Right ventricle myocardium superior (tissue), 1 donor: Measurements from ENCODE around the gene CARD8. TPM values are rescaled to one million over a fixed set of nuclear protein-coding genes. Genes with fewer than 3 reads are reported as not detected.
"Not testable (repeated sequence)": the region's sequence is repeated elsewhere in the genome, so short reads cannot be mapped to it uniquely, and the experiment has no call there.

Experiments used
- ATAC-seq: fragments of 200-7000 bp; cut with Tn5 transposase; one replicate; pipeline ENCODE4 v1.9.1; 2020; ENCODE audit warnings: mild to moderate bottlenecking; ENCODE audit not compliant: poor library complexity
- DNase-seq: peaks from one replicate; pipeline ENCODE4 v3.0.0-alpha.2; 2020
- intact Hi-C: fragments of 100-400 bp; cut with DNase I; formaldehyde crosslinking; loops from one replicate; pipeline ENCODE4 v1.11.2; 2022
- long read RNA-seq: library from polyadenylated mRNA; unstranded; transcript quantifications from one replicate; pipeline ENCODE4 v2.0.0, GENCODE V29; 2021
- total RNA-seq: library from RNA; stranded (reverse); fragmentation: NEBNext Ultra II Directional; extraction: Animal tissue kit (Norgen Biotek cat#: 25700); gene quantifications from one replicate; pipeline ENCODE4 v1.2.1, GENCODE V29; 2021
- donor health status: DM: no; HTN: yes; CAD: no; lungs with severe emphysema.

CARD8 gene, protein sequence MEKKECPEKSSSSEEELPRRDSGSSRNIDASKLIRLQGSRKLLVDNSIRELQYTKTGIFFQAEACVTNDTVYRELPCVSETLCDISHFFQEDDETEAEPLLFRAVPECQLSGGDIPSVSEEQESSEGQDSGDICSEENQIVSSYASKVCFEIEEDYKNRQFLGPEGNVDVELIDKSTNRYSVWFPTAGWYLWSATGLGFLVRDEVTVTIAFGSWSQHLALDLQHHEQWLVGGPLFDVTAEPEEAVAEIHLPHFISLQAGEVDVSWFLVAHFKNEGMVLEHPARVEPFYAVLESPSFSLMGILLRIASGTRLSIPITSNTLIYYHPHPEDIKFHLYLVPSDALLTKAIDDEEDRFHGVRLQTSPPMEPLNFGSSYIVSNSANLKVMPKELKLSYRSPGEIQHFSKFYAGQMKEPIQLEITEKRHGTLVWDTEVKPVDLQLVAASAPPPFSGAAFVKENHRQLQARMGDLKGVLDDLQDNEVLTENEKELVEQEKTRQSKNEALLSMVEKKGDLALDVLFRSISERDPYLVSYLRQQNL
- total RNA-seq = 27.1 TPM
- long read RNA-seq, partial matches to known transcripts = 7 of 22 reads
- long read RNA-seq, other reads (novel, unspliced or antisense) = 15 of 22 reads

DNA sequence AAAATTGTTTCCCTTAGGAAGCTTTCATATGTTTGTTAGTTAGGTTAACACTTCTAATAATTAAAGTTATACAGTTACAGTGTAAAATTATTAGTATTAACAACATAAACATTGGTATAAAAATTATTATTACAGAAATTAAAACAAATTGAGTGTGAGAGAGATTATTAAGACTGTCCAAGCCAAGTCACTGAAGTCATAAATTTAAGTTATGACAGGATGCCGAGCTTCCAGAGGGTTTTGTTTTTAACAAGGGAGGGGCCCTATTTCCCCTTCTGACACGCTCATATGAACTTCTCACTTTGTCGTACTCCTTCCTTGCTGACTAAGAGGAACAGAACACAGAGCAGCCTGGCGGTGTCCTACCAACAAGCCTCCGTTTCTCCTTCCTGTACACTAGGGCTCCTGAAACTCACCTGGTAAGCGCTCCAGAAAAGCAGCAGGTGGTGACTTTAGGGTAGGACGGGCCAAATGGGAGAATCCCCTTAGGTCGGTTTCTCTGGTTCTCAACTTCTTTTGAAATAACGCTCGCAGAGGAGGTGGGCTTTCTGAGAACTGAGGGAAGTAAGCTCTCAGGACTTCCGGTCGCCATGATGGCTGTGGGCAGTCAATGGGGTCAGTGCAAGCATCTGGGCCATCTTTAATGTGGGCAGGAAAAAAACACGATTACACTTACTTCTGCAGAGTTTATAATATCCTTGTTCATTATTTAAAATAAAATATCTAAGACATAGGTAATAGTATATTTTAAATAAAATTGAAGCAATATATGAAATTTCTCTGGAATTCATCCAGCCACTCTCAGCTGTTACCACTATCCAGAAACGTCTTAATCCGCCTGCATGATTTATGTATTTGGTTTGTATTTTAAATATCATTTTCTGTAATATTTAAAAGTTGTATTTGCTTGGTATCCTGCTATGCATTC, at the start of gene CARD8:
TSS of gene CARD8 (minus strand) at position 537 of the 928 bp plus-strand sequence. CDS start 14,892 bp downstream, outside the sequence.
- intact Hi-C loops = no loop called here
- DNase-seq (peak; percentile 86), ATAC-seq (peak; percentile 97)

DNA sequence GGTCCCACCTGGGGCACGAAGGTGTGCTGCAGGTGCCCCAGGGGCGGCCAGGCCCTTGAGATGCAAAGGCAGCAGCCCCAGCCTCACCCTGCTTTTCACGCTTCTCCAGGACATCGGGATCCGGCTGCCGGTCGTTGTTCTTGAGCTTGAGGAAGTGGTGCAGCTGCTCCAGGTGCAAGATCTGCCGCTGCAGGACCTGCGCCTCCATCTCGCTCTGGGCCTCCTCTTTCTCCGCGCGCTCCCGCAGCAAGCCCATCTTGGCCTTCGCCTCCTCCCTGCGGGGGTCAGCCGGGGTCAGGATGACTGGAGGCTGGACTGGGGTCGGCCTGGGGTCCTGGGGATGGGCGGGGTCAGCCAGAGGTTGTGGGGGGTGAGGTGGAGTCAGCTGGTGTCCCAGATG, 48.2 kb upstream of the CARD8 start:
- ATAC-seq (no peak), DNase-seq (no peak)
- intact Hi-C loops = no loop called here

DNA sequence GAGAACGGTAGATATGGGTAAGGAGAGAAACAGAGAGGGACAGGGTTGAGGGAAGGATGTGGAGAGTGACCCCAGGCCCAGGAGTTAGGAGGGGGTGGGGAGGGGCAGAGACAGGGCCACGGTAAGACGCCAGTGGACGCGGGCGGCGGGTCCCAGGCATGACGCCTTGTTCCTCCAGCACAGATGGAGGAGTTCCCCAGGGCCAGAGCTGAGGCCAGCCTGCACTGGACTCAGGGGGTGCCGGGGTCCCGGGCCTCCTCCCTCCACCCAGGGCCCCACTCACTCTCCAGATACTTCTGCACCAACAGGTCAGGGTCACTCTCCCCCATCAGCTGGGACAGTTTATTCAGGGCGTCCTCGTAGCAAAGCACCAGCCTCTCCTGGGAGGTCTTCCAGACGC, 47.7 kb upstream of the CARD8 start:
- no peak for DNase-seq
- no peak for ATAC-seq
- intact Hi-C loops = no loop called here

DNA sequence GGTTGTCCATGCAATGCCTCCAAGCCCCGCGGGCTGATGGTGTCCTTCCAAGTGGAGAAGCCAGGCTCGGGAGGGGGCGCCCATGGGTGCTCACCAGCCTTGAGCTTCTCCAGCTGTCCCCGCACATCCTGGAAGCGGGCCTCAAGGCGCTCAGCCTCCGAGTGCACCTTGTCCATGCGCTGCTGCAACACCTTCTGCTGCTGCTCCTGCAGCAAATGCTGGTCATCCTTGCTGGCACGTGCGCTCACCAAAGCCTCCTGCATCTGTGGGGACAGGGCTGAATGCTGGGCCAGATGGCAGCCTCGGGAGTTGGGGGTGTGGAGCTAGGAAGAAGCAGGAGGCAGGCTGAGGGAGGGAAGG, 46.9 kb upstream of the CARD8 start:
- intact Hi-C loops = no loop called here
- DNase-seq = no peak
- ATAC-seq = no peak

DNA sequence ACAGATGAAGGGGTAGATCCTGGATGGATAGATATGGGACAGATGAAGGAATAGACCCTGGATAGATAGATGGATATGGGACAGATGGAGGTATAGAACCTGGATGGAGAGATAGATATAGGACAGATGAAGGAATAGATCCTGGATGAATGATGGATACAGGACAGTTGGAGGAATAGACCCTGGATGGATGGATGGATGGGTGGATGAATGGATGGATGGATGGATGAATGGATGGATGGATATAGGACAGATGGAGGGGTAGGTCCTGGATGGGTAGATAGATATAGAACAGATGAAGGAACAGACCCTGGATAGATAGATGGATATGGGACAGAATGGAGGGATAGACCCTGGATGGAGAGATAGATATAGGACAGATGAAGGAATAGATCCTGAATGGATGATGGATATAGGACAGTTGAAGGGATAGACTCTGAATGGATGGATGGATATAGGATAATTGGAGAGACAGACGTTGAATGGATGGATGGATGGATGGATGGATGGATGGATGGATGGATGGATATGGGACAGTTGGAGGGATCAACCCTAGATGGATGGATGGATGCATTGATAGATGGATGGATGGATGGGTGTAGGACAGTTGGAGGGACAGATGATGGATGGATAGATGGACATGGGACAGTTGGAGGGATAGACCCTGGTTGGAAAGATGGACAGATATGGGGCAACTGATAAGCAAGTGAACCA, 46.3 kb upstream of the CARD8 start:
- intact Hi-C loops = no loop called here
- DNase-seq (no peak), ATAC-seq (no peak)

DNA sequence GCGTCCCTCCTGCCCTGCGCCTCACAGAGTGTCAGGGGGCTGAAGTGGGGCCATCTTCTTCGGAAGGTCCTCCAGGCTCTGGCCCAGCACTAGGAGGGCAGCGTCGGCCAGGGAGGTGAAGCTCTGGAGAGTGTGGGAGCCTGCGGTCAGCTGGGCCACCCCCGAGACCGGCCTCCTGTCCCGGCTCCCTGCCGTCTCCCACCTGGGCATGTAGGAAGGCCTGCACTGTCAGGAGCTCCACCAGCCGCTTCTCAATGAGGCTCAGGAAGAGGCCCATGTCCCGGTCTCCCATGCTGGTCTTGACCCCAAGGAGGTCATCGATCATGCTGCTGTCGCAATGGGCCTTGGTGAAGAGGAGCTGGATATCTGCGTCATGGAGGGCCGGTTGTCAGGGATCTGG, 42.3 kb upstream of the CARD8 start:
- intact Hi-C loops = no loop called here
- no peak for ATAC-seq
- DNase-seq = no peak

DNA sequence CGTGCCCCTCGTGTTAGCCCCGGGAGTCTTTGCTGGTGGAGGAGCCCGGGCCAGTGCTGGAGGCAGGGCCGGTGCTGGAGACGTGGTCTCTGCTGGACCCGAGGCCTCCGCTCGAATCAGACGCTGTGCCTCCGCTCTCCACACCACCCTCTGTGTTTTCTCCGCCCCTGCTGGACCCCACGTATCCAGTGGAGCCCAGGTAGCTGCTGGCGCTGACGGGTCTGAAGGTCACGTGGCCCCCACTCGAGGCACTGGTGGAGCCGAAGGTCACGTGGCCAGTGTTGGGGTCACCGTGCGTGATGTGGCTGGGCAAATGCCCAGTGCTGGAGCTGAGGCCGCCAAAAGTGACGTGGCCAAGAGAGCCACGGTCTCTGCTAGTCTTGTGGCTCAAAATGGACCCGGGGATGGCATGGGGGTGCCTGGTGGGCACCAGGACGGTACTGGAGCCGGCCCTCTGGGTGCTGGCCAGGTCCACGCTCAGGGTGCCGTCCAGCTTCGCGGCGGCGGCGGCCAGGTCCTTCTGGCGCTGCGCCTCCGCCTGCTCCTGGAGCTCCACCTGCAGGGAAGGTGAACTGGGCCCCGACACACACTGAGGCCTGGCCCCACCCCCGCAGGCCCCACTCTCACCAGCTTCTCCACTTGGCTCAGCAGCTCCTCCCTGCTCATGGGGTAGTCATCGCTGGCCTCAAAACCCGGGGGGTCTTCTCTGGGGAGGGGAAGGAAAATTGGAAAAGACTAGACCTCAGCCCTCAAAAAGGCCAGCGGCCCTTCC, 41.4 kb upstream of the CARD8 start:
- no peak for DNase-seq
- intact Hi-C loops = no loop called here
- no peak for ATAC-seq

DNA sequence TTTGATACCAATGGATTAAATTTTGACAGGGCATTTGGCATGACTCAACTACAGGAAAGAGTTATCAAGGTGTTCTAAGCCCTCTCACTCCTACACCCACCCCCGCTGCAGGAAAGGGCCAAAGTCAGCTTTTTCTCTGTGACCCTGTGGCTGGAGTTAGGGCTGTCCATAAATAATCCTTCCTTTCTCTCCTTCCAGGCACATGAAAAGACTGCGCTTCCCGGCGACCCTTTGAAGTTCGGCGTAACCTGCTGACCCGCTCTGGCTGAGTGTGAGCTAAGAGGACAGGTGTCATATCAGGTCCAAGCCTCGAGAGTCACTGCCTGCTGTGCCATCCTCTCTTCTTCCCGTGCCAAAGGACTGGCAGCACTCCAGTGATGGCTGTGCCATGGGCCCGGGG, 39.7 kb upstream of the CARD8 start:
- ATAC-seq (no peak), DNase-seq (no peak)
- intact Hi-C loops = no loop called here

DNA sequence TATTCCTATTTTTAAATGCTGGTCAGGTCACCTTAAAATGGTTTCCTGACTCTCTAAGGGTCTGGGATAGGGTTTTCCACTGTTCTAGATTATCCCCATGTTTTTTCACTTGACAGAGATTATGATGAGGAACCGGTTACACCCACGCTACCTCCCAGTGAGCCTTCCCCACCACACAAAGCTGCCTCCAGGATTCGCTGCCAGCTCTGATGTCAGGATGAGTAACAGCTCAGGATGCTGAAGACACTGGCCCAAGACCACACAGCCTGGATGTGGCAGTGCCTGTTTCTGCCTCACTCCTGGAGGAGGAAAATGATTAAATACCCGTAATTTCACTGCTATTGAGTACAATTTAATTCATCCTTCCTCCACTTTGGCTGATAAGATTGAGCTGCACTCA, 37.1 kb upstream of the CARD8 start:
- ATAC-seq (no peak), DNase-seq (no peak)
- intact Hi-C loops = no loop called here

DNA sequence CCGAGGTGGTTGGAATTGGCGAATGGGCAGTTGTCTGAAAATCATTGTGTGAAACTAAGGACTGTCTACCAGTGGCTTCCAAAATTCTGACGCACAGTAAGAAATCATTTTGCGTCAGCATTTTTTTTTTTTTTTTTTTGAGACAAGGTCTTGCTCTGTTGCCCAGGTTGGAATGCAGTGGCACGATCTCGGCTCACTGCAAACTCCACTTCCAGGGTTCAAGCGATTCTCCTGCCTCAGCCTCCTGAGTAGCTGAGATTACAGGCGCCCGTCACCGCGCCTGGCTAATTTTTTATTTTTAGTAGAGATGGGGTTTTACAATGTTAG, 35.7 kb upstream of the CARD8 start:
- not testable (repeated sequence) for ATAC-seq, DNase-seq
- intact Hi-C loops = loop anchor here (2.0 kb wide), 1 partner anchor 25 kb away; no protein-coding TSS in a partner anchor

DNA sequence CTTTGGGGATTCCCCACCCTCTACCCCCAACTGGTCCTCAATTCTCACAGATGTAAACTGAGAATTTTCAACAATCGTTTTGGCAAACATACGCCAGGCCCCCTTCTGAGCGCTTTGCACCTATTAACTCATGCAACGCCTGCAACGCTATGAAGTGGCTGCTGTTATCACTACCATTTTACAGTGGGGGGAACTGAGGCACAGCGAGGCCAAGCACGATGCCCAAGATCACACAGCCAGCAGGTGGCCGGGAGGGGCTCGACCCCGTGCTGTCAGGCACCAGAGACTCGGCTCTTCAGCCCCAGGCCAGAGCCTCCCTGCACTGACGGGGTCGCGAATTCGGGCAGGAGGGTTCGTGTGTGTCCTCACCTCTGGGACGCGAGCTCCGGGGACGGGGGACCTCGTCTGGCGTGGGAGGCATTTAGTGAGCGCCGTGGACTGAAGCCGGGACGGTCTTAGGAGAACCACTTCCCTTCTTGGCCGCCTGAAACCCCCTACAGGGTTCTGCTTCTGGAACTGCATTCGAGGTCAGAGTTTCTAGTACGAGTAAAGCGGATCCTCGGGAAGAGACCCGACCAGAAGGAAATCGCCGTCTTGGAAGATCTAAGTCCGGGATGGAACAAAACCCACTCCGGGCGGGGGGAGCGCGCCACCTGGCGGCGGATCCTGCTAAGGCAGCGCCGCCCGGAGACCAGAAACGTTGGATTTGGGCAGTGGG, 35.2 kb upstream of the CARD8 start:
- DNase-seq (peak; percentile 88), ATAC-seq (peak; percentile 95)
- intact Hi-C loops = loop anchor here (2.0 kb wide), 1 partner anchor 24 kb away; no protein-coding TSS in a partner anchor

DNA sequence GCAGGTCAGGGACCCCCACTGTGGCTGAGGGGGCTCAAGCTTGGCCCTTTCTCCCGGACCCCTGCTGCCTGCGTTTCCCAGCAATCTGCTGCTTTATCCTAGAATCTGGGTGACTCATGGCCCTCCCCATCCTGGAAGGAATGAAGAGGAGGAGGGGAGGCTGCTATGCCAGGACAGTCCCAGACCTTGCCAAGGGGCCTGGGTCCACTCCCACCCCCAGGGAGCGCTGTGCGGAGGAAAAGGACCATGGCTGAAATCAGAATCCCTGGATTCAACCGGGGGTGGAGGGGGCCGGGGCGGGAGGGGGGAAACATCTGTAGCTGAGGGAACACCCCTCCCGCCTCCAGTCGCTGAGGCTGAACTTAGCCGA, 34.7 kb upstream of the CARD8 start:
- DNase-seq (no peak), ATAC-seq (no peak)
- intact Hi-C loops = loop anchor here (2.0 kb wide), 1 partner anchor 24 kb away; no protein-coding TSS in a partner anchor

DNA sequence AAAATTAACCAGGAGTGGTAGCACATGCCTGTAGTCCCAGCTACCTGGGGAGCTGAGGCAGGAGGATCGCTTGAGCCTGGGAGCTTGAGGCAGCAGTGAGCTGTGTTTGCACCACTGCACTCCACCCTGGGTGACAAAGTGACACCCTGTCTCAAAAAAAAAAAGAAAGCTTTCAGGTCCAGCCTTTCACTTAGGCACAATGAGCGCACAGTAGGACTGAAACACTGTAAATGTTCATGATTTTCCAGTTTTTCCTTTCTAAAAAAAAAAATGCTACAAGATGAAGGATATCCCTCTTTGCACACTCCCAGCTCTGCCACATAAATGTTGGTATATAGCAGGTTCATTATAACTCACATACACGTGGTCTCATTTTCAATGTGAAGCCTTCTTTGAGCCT, 32.0 kb upstream of the CARD8 start:
- intact Hi-C loops = no loop called here
- no peak for ATAC-seq
- DNase-seq = no peak

DNA sequence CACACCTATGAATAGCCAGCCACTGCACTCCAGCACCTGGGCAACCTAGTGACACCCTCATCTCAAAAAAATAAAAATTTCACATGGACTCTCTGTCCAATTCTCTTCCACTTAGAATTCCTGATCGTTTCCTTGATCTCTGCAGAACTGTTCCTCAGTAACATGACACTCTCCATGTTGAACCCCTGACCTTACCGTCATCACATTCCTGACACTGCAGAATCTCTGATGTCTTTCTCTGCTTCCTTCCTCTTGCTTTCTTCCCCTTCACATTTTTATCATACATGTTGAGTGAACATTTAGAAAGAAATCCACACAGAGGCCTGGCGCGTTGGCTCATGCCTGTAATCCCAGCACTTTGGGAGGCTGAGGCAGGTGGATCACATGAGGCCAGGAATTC, 29.2 kb upstream of the CARD8 start:
- intact Hi-C loops = no loop called here
- ATAC-seq (no peak), DNase-seq (no peak)

DNA sequence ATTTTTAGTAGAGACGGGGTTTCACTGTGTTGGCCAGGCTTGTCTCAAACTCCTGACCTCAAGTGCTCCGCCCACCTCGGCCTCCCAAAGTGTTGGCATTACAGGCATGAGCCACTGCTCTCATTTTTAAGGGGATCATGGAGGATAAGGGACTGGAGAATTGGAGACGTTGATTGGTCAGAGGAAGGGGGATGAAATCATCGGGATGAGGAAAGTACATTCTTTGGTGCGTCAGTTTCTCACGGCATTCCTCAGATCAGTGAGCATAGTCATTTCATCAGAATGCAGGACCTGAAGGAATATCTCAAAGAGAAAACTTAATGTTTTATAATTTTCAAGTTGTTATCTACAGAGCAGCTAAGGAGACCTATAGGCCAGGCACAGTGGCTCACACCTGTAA, 28.2 kb upstream of the CARD8 start:
- ATAC-seq (no peak), DNase-seq (no peak)
- intact Hi-C loops = no loop called here

DNA sequence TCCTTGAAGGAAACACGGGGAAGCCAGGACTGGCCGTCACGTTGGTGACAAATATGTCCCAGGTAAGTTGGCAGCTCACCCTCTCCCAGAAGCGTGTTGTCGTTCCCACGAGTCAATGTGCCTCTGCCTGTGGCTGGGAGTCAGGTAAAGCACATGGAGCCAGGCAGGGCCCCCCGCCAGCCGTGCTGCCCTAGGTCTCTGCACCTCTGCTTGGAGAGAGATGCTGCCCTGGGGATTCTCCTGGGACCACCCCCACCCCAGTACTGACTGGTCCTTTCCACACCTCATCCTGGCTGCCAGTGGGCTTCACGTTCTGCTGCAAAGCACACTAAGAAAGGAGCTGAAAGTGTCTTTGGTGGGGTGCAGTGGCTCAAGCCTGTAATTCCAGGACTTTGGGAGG, 24.0 kb upstream of the CARD8 start:
- intact Hi-C loops = no loop called here
- ATAC-seq (no peak), DNase-seq (no peak)

DNA sequence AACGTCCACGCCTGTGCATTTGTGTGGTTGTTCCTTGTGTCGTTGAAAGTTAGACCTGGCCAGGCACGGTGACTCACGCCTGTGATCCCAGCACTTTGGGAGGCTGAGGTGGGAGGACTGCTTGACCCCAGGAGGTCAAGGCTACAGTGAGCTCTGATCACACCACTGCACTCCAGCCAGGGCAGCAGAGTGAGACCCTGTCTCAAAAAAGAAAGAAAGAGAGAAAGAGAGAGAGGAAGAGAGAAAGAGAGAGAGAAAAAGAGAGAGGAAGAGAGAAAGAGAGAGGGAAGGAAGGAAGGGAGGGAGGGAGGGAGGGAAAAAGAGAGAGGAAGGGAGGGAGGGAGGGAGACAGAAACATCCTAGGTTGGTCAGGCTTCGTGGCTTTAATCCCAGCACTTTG, 19.2 kb upstream of the CARD8 start:
- intact Hi-C loops = no loop called here
- ATAC-seq = no peak

DNA sequence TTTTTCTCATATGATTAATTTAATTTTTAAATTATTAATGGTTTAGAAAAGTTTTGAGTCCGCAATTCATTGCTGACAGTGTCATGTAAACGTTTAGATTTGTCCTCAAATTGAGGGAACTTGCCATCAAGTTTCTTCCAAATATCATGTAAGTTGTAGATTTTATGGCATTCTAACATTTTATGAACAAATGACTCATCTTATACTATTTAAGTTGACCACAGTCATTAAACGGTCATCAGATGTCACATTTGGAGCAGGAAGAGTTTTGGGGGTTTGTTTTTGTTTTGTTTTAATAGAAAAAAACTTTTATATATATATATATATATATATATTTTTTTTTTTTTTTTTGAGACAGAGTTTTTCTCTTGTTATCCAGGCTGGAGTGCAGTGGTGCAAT, 18.5 kb upstream of the CARD8 start:
- intact Hi-C loops = no loop called here
- no peak for DNase-seq
- ATAC-seq = no peak

More for the DNA sequence above, 19.2 kb upstream of the CARD8 start:
- DNase-seq = no peak
